ENCODE measurements around the gene CD244. TPM values are rescaled to one million over a fixed set of nuclear protein-coding genes. Genes with fewer than 3 reads are reported as not detected.

The CD244 gene
- total RNA-seq, 3 donors from 2014 or later, result 0.96 to 1.4 (median 1.2) TPM

DNA sequence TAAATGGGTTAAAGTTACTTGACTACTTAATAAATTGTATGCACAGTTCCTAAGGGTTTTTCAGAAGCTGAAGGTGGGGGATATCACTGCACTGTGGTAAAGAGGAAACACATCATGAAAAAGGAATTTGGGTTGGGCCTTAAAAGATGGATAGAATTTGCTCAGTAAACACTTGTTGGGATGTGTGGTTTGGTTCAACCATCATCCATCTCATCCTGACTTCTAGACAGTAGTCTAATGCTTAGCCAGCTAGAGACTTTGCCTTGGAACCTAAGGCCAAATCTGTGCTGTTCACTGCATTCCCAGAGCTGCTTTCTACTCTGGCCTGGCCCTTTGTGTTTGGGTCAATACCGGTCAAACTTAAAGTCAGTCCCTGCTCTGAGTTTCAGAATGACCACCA, 36.1 kb downstream of the CD244 start:
- Histone ChIP-seq H3K36me3 (ENCODE audit: low read depth) (no peaks in the 10 kb centered on the region), H3K4me3 (no peak overlapping the region), H3K9me3 (no peaks in the 10 kb centered on the region), H3K4me1 (ENCODE audit: low read depth) (no peaks in the 10 kb centered on the region)
- ATAC-seq (no peak), DNase-seq (no peak)
- intact Hi-C loops (cut with DNase I, micrococcal nuclease), result no loop called here
- TF ChIP-seq, protein P1, sequence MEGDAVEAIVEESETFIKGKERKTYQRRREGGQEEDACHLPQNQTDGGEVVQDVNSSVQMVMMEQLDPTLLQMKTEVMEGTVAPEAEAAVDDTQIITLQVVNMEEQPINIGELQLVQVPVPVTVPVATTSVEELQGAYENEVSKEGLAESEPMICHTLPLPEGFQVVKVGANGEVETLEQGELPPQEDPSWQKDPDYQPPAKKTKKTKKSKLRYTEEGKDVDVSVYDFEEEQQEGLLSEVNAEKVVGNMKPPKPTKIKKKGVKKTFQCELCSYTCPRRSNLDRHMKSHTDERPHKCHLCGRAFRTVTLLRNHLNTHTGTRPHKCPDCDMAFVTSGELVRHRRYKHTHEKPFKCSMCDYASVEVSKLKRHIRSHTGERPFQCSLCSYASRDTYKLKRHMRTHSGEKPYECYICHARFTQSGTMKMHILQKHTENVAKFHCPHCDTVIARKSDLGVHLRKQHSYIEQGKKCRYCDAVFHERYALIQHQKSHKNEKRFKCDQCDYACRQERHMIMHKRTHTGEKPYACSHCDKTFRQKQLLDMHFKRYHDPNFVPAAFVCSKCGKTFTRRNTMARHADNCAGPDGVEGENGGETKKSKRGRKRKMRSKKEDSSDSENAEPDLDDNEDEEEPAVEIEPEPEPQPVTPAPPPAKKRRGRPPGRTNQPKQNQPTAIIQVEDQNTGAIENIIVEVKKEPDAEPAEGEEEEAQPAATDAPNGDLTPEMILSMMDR (IDR thresholded peaks at IDR 0.05), result no peak

DNA sequence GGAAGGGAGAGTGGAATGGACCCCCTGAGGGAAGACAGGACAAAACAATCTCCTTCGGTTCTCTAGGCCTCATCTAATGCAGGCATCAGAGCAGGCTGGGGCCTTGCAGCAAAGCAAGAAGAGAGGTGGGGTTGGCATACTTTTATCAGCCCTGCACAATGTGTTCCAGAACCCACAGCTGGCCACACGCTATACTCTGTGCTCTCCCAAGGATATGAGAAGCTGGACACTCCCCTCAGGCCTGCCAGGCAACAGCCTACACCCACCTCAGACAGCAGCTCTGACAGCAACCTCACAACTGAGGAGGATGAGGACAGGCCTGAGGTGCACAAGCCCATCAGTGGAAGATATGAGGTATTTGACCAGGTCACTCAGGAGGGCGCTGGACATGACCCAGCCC, 39.4 kb downstream of the CD244 start:
- intact Hi-C loops (cut with DNase I, micrococcal nuclease), result no loop called here
- TF ChIP-seq, protein P1 (IDR thresholded peaks at IDR 0.05), result no peak

DNA sequence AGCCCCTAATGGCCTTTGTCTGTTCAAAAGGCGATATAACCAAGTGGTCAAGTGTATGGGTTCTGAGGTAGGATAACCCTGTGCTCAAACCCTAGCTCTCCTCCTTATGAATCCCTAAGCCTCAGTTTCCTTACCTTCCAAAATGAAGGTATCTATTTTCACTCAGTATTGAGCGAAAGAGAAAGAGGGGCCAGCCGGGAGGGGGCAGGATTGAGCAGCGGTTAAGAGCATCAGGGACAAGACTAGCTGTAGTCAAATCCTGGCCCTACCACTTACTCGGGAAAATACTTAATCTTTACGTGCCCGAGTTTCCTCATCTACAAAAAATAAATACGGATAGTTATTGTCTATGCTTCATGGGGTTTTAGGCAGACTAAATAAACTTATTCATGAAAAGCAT, 41.1 kb downstream of the CD244 start:
- DNase-seq (no peak), ATAC-seq (no peak)
- Histone ChIP-seq H3K9me3 (no peaks in the 10 kb centered on the region), H3K4me3 (no peak overlapping the region), H3K36me3 (ENCODE audit: low read depth) (no peaks in the 10 kb centered on the region), H3K4me1 (ENCODE audit: low read depth) (no peaks in the 10 kb centered on the region)
- TF ChIP-seq, protein P1 (IDR thresholded peaks at IDR 0.05), result no peak
- intact Hi-C loops (cut with DNase I, micrococcal nuclease), result no loop called here

More for the DNA sequence above, 39.4 kb downstream of the CD244 start:
- ATAC-seq, result no peak
- no peaks in the 10 kb centered on the region for H3K36me3 ChIP-seq (ENCODE audit: low read depth)
- H3K4me1 ChIP-seq (ENCODE audit: low read depth), result no peaks in the 10 kb centered on the region
- no peak overlapping the region for H3K4me3 ChIP-seq
- no peaks in the 10 kb centered on the region for H3K9me3 ChIP-seq
- no peak for DNase-seq

DNA sequence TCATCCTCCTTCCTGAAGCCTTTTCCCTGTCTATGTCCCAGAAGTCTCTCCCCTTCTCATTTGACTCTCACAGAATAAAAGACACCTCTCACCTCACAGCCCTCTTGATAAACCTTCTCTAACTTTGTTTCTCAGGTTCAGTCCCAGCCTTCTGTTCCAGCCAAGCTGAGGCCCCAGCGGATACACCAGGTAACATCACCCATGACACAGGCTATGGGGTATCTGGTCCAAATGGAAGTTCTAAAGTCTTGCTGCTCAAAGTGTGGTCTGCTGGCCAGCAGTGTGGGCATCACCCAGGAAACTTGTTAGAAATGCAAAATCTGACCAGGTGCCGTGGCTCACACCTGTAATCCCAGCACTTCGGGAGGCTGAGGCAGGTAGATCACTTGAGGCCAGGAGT, 43.5 kb downstream of the CD244 start:
- DNase-seq (no peak), ATAC-seq (no peak)
- H3K4me3 ChIP-seq, result no peak overlapping the region
- no peaks in the 10 kb centered on the region for H3K9me3 ChIP-seq
- intact Hi-C loops (cut with DNase I, micrococcal nuclease), result no loop called here
- H3K4me1 ChIP-seq (ENCODE audit: low read depth), result no peaks in the 10 kb centered on the region
- TF ChIP-seq, protein P1 (IDR thresholded peaks at IDR 0.05), result no peak
- H3K36me3 ChIP-seq (ENCODE audit: low read depth), result no peaks in the 10 kb centered on the region

DNA sequence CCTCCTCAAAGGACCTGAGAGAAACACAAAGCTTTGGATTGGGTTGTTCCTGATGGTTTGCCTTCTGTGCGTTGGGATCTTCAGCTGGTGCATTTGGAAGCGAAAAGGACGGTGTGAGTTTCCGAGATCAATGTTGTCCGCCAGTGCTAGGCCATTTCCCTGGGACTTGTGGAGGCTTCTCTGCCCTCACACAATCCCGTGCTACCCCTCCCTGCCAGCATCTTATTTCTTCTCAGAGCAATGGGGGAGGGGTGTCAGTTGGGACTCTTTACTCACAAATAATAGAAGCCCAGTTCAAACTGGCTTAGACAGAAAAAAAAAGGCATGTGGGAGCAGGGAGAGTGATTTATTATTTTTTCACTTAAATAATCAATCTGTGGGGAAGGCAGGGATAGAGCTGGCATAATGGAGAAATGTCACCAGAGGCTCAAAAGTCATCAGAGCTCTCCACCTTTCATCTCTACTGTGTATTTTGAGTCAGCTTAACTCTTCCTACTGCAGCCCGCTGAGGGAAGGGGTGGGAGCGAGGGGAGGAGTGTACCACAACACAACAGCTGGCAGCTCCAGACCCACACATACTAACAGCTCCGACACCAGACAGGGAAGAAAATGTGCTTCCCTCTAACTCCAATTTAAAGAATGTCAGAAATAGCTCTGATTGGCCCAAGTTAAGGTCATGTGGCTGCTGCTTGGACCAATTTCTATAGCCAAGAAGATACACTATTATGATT, 44.3 kb downstream of the CD244 start:
- H3K4me3 ChIP-seq, result no peak overlapping the region
- TF ChIP-seq, protein P1 (IDR thresholded peaks at IDR 0.05), result no peak
- no peaks in the 10 kb centered on the region for H3K36me3 ChIP-seq (ENCODE audit: low read depth)
- intact Hi-C loops (cut with DNase I, micrococcal nuclease), result no loop called here
- ATAC-seq (no peak), DNase-seq (no peak)
- H3K9me3 ChIP-seq, result no peaks in the 10 kb centered on the region
- H3K4me1 ChIP-seq (ENCODE audit: low read depth), result no peaks in the 10 kb centered on the region

Measured in mucosa of descending colon (tissue), 3 donors.